ENCODE measurements around the gene GPS1. TPM values are rescaled to one million over a fixed set of nuclear protein-coding genes. Genes with fewer than 3 reads are reported as not detected.
A peak's percentile ranks its signal among the peaks of the same experiment; 100 is the strongest.

The GPS1 gene
- total and polyA plus RNA-seq, 9 of the 15 experiments (the other 6 are each of a cell fraction or from before 2014, with no cell fraction given) = 3.1 to 167 (median 69.9) TPM

GRCh38 chr17:82077617-82078358 lies 26.1 kb downstream of the GPS1 start:
- 72% methylated on average over 26 of the region's 28 CpGs for WGBS (ENCODE audit: insufficient coverage, low coverage, missing lambda C conversion rate)
- Histone ChIP-seq H3K9ac (ENCODE audit: insufficient read depth in 1 of 2, low read depth in 2 of 2, low read length in 2 of 2) (no peak overlapping the region), H3K9me3 (replicated peaks; ENCODE audit: control insufficient read depth, insufficient read depth, low read depth, low read length) (no peaks in the 10 kb centered on the region), H4K20me1 (replicated peaks; ENCODE audit: control insufficient read depth, insufficient read depth, low read length) (peaks cover 27% of the 10 kb centered on the region), H2AFZ (ENCODE audit: low read depth, low read length) (no peak overlapping the region), H3K4me2 (ENCODE audit: insufficient read depth, low read length) (no peak overlapping the region), H3K79me2 (ENCODE audit: control insufficient read depth, insufficient read depth, low read length) (no peaks in the 10 kb centered on the region; the same call in 2 of the 3 replicates), H3K27me3 (ENCODE audit: control insufficient read depth in 2 of 2, insufficient read depth in 2 of 2, low read length in 2 of 2) (no peaks in the 10 kb centered on the region), H3K4me1 (replicated peaks in 1 of 2; ENCODE audit: control insufficient read depth in 2 of 2, insufficient read depth in 2 of 2, low read length in 2 of 2) (peaks cover 0 to 57% of the 10 kb centered on the region in 2 experiments; a peak in 2 of 5 replicates), H3K4me3 (no peak overlapping the region), H3K27ac (ENCODE audit: extremely low read depth, low read depth, low read length) (no peak overlapping the region), H3K9me1 (ENCODE audit: control insufficient read depth, insufficient read depth, low read length) (peaks cover 3% of the 10 kb centered on the region), H3K36me3 (ENCODE audit: control insufficient read depth, insufficient read depth, low read length) (peaks cover 51% of the 10 kb centered on the region; the same call in 2 of the 3 replicates)
- BruUV-seq (replicated peaks) = no TSS peak
- ATAC-seq (peak; percentile 27), FAIRE-seq (peak; percentile 46), DNase-seq (ENCODE audit: extremely low read depth in 1 of 4, low spot score in 3 of 4) (peak in 1 of 4 experiments; percentile 38)
- POLR2A ChIA-PET = interaction anchor here (0.7 to 4.2 kb wide), 6 partner anchors 10 to 208 kb away, joined by 3 to 52 read pairs (median 5); partner anchors contain the start of gene DUS1L
- intact Hi-C loops (cut with micrococcal nuclease) = no loop called here
- CTCF ChIA-PET (ENCODE audit: low intra/inter-chr PET ratio) = no interaction called here
- in situ Hi-C loops (cut with MboI) = no loop called here
- TF ChIP-seq ZNF212 (CRISPR knock-in tag; IDR thresholded peaks at IDR 0.05) (no peak), ILF3 (IDR thresholded peaks at IDR 0.05; ENCODE audit: borderline replicate concordance) (peak; percentile 11; the same call in 1 of the 2 replicates), POLR2G (IDR thresholded peaks at IDR 0.05; ENCODE audit: low read depth, low read length) (peak; percentile 74), FOSL1 (tag; conservative IDR thresholded peaks at IDR 0.05) (no peak), ZKSCAN1 (IDR thresholded peaks at IDR 0.05; ENCODE audit: low read depth, low read length) (0 out of 2 replicates have a peak, but pooled peaks have one; percentile 33), POLR3A (IDR thresholded peaks at IDR 0.05; ENCODE audit: borderline replicate concordance, extremely low read depth, insufficient read depth, insufficient read length) (no peak), CREM (IDR thresholded peaks at IDR 0.05; ENCODE audit: low read depth) (no peak), SIN3A (IDR thresholded peaks at IDR 0.05; ENCODE audit: borderline replicate concordance in 2 of 2, control insufficient read depth in 1 of 2, low read depth in 2 of 2, low read length in 2 of 2) (peak in 1 of 2 experiments; percentile 5; a peak in 1 of 4 replicates), PURB (CRISPR knock-in tag; IDR thresholded peaks at IDR 0.05; ENCODE audit: low read depth) (no peak), POLR2AphosphoS2 (IDR thresholded peaks at IDR 0.05; ENCODE audit: low read length) (peak; percentile 73; the same call in 1 of the 2 replicates), ELF4 (CRISPR knock-in tag; IDR thresholded peaks at IDR 0.05) (no peak), SUPT5H (IDR thresholded peaks at IDR 0.05) (peak; percentile 83), NCOR1 (IDR thresholded peaks at IDR 0.05) (no peak), ZBTB33 (CRISPR knock-in tag; IDR thresholded peaks at IDR 0.05) (peak; percentile 94), POLR2A (conservative IDR thresholded peaks at IDR 0.05) (peak; percentile 79), CREB1 (IDR thresholded peaks at IDR 0.05) (0 out of 2 replicates have a peak, but pooled peaks have one; percentile 12), CREB1 (CRISPR knock-in tag; IDR thresholded peaks at IDR 0.05) (no peak)
- TF ChIP-seq, protein P1, sequence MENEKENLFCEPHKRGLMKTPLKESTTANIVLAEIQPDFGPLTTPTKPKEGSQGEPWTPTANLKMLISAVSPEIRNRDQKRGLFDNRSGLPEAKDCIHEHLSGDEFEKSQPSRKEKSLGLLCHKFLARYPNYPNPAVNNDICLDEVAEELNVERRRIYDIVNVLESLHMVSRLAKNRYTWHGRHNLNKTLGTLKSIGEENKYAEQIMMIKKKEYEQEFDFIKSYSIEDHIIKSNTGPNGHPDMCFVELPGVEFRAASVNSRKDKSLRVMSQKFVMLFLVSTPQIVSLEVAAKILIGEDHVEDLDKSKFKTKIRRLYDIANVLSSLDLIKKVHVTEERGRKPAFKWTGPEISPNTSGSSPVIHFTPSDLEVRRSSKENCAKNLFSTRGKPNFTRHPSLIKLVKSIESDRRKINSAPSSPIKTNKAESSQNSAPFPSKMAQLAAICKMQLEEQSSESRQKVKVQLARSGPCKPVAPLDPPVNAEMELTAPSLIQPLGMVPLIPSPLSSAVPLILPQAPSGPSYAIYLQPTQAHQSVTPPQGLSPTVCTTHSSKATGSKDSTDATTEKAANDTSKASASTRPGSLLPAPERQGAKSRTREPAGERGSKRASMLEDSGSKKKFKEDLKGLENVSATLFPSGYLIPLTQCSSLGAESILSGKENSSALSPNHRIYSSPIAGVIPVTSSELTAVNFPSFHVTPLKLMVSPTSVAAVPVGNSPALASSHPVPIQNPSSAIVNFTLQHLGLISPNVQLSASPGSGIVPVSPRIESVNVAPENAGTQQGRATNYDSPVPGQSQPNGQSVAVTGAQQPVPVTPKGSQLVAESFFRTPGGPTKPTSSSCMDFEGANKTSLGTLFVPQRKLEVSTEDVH (IDR thresholded peaks at IDR 0.05; ENCODE audit: low read depth, partially characterized antibody) = peak; percentile 60

Data from K562 (cell line).